Thoracic aorta (tissue), 2 donors: ENCODE data around the gene PLXNA1. TPM values are rescaled to one million over a fixed set of nuclear protein-coding genes. Genes with fewer than 3 reads are reported as not detected.

Source experiments
- ATAC-seq: fragments of 150-250 bp; one replicate; pipeline ENCODE4 v1.8.0; 2017; ENCODE audit warnings: low read depth; ENCODE audit not compliant: insufficient number of reproducible peaks, low FRiP score
- DNase-seq: peaks from one replicate; pipeline ENCODE4 v3.0.0-alpha.2; 2020; ENCODE audit warnings: low spot score
- H3K27ac ChIP-seq, 2 donors: fragments of 200-600 bp; sonication (generic); 1 replicate in 1 of 2; 2 replicates in 1 of 2; pipeline ENCODE4 v1.5.1; 2016; ENCODE audit warnings: mild to moderate bottlenecking in 2 of 2, moderate library complexity in 2 of 2
- H3K27me3 ChIP-seq: fragments of 200-600 bp; sonication (generic); replicated peaks from 2 replicates; pipeline ENCODE4 v1.6.0; 2016; ENCODE audit warnings: mild to moderate bottlenecking; ENCODE audit not compliant: insufficient read depth
- H3K36me3 ChIP-seq: fragments of 200-600 bp; sonication (generic); one replicate; pipeline ENCODE4 v1.5.1; 2016
- H3K4me1 ChIP-seq, 2 donors: fragments of 200-600 bp; sonication (generic); 1 replicate in 1 of 2; 2 replicates in 1 of 2; pipeline versions ENCODE4 v1.5.1 to v1.6.0; 2016; ENCODE audit warnings: low read depth in 2 of 2, mild to moderate bottlenecking in 1 of 2; ENCODE audit not compliant: control insufficient read depth in 1 of 2
- H3K4me3 ChIP-seq: fragments of 200-600 bp; sonication (generic); 2 replicates; pipeline ENCODE4 v1.5.1; 2016; ENCODE audit warnings: mild to moderate bottlenecking
- H3K9me3 ChIP-seq: fragments of 200-600 bp; sonication (generic); 2 replicates; pipeline ENCODE4 v1.5.1; 2016
- total RNA-seq, 2 donors: library from RNA; depleted of rRNA; stranded (reverse); fragments of >200 nt; gene quantifications; one replicate each; pipeline versions ENCODE4 v1.1.0 to v1.2.3, GENCODE V29; 2016
- TF ChIP-seq, protein P1 (sequence below): fragments of 200-600 bp; sonication (generic); IDR thresholded peaks from one replicate; pipeline ENCODE4 v1.5.1; 2019; ENCODE audit warnings: antibody characterized with exemption

The PLXNA1 gene
- total RNA-seq, 2 donors from 2014 or later: 70.1 to 102 TPM

DNA sequence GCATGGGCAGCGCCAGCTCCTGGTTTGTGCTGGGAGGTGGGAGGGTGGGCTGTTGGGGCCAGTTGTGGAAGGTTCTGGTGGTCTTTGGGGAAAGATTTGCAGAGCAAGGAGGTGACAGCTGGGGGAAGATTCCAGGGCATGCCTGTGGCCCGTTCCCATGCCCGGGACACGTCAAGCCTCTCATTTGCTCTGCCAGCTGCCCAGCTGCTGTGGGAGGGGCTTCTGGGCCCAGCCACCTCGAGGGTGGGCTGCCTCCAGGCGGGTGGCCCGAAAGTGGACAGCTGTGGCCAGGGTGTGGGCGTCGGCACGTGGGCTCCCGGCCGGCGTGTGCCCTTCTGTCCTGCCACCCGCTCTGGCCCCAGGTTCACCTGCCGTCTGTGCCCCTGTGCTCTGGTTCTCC lies 17.2 kb downstream of the PLXNA1 start:
- Histone ChIP-seq H3K9me3 (no peaks in the 10 kb centered on the region), H3K36me3 (no peaks in the 10 kb centered on the region), H3K27me3 (no peaks in the 10 kb centered on the region), H3K4me1 (peaks cover 44 to 90% of the 10 kb centered on the region in 2 donors), H3K4me3 (no peak overlapping the region), H3K27ac (peak overlapping the region; percentile 94 to 97)
- DNase-seq (no peak), ATAC-seq (no peak)
- TF ChIP-seq, protein P1, sequence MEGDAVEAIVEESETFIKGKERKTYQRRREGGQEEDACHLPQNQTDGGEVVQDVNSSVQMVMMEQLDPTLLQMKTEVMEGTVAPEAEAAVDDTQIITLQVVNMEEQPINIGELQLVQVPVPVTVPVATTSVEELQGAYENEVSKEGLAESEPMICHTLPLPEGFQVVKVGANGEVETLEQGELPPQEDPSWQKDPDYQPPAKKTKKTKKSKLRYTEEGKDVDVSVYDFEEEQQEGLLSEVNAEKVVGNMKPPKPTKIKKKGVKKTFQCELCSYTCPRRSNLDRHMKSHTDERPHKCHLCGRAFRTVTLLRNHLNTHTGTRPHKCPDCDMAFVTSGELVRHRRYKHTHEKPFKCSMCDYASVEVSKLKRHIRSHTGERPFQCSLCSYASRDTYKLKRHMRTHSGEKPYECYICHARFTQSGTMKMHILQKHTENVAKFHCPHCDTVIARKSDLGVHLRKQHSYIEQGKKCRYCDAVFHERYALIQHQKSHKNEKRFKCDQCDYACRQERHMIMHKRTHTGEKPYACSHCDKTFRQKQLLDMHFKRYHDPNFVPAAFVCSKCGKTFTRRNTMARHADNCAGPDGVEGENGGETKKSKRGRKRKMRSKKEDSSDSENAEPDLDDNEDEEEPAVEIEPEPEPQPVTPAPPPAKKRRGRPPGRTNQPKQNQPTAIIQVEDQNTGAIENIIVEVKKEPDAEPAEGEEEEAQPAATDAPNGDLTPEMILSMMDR: no peak

DNA sequence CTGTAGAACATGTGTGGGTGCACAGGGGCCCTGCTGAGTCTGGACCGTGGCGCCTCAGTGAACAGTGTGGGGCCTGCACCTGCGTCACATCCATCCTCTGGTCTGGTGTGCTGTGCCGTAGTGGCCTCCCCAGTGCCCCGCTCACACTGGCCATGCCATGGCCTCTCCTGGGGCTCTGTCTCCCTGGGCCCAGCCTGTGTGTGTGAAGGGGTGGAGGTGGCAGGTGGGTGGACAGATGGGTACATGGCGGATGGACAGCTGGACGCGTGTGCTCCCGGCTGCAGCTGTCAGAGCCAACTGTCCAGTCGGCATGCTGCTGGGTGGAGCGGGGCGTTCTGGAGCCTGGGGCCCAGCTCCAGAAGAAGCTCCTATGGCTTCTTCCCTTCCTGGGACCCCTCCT lies 17.8 kb downstream of the PLXNA1 start:
- H3K36me3 ChIP-seq: no peaks in the 10 kb centered on the region
- H3K4me1 ChIP-seq: peaks cover 40 to 84% of the 10 kb centered on the region in 2 donors
- H3K9me3 ChIP-seq: no peaks in the 10 kb centered on the region
- no peaks in the 10 kb centered on the region for H3K27me3 ChIP-seq
- no peak overlapping the region for H3K4me3 ChIP-seq
- TF ChIP-seq, protein P1: no peak
- ATAC-seq (no peak), DNase-seq (no peak)
- peak overlapping the region; percentile 94 to 97 for H3K27ac ChIP-seq

DNA sequence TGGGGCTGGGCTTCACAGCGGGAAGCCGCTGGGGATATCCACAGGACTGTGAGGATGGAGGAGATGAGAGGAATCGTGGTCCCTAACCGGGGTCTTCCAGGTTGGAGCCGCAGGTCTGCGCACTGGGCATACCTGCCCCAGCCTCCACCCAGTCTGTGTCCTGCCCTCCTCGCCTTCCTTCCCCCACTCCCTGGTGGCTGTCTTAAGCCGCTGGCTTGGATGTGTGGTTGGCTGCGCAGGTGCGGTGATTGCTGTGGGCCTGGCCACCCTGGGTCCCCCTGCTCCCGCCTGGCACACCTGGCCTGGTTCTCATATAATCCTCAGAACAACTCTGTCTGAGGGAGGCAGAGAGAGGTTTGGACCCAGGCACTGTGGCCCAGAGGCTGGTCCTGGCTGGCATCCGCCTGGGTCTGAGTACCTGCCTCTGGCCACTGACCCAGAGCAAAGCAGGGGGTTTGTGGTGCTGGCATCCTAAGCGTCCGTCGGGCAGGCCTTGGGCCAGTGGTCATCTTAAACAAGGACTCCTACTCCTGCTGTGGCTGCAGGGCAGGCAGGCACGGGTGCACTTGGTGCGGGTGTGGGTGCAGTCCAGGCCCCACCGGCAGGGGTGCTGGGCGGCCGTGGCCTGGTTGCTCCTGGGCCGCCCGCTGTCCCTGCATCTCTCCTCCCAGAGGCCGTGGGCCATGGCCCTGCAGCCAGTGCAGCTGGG lies 18.7 kb downstream of the PLXNA1 start:
- no peaks in the 10 kb centered on the region for H3K36me3 ChIP-seq
- H3K9me3 ChIP-seq: no peaks in the 10 kb centered on the region
- H3K4me1 ChIP-seq: peaks cover 40 to 82% of the 10 kb centered on the region in 2 donors
- no peak for DNase-seq
- ATAC-seq: no peak
- no peaks in the 10 kb centered on the region for H3K27me3 ChIP-seq
- peak overlapping the region; percentile 16 for H3K4me3 ChIP-seq
- TF ChIP-seq, protein P1: peak; percentile 43
- peak overlapping the region; percentile 94 to 97 for H3K27ac ChIP-seq

DNA sequence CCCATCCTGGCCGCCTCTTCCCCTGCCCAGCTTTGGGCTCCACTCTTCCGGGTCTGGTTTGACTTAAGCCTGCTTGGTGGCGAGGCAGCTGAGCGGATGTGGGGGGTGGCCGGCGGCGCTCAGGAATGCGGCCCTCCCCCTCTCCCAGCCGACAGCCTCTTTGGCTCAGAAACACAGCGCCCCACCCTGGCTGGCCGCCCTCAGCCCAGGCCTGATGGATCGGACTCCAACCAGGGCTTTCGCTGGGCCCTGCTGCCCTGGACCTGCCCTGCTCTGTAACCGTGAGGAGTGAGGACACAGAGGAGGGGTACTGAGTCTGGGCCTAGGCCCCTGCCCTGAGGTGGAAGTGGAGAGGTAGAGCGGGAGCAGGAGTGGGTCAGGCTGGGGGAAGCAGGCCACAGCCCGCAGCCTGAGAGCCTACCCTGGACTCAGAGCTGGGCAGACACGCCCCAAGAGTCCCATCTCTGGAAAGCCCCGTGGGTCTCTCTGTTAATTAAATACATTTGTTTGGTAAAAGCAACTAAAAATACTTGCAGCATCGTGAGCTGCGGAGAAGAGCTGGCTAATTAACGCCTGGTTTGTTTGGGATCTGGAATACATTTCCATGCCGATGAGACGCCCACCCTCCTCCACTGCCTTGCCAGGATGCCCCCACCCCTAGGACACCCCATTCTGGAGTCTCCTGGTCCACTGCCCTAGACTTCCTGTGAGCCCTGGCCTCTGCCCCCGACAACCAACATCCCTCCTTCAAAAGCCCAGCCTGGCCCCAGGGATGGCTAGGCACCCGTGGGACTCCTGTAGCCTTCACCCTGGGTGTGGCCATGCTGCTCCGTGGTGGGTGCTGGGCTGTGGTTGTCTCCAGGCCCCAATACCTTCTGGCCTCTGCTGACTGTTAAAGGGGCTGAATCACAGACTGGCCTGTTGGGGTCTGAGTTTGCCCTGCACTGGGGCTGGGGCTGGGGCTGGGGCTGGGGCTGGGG lies 19.6 kb downstream of the PLXNA1 start:
- peak; percentile 58 for DNase-seq
- Histone ChIP-seq H3K36me3 (no peaks in the 10 kb centered on the region), H3K9me3 (no peaks in the 10 kb centered on the region), H3K4me3 (peak overlapping the region; percentile 16), H3K4me1 (peaks cover 40 to 82% of the 10 kb centered on the region in 2 donors), H3K27me3 (no peaks in the 10 kb centered on the region), H3K27ac (peak overlapping the region; percentile 94 to 97)
- ATAC-seq: peak; percentile 89
- TF ChIP-seq, protein P1: peak; percentile 16

DNA sequence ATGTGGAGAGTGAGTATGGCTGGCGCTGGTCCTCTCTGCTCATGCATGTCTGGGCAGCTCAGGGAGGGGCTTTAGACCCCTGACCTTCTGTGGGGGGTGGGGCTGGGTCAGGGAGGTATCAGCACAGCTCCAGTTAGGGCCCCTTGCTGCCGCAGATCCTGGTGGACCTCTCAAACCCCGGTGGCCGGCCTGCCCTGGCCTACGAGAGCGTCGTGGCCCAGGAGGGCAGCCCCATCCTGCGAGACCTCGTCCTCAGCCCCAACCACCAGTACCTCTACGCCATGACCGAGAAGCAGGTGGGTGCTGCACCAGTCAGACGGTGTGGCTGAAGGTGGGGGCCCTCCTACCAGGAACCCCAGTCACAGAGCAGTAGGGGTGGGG lies 20.2 kb downstream of the PLXNA1 start:
- DNase-seq: no peak
- Histone ChIP-seq H3K27ac (peak overlapping the region; percentile 15 to 97), H3K27me3 (no peaks in the 10 kb centered on the region), H3K4me1 (peaks cover 40 to 82% of the 10 kb centered on the region in 2 donors), H3K36me3 (peaks cover 5% of the 10 kb centered on the region), H3K9me3 (no peaks in the 10 kb centered on the region), H3K4me3 (no peak overlapping the region)
- TF ChIP-seq, protein P1: no peak
- ATAC-seq: no peak
